Bronchial epithelial cell (primary cell): ENCODE measurements around the gene SFMBT2. TPM values are rescaled to one million over a fixed set of nuclear protein-coding genes. Genes with fewer than 3 reads are reported as not detected.
A peak's percentile ranks its signal among the peaks of the same experiment; 100 is the strongest.

Experiments
- DNase-seq: peaks from one replicate; pipeline ENCODE4 v3.0.0-alpha.2; 2010; ENCODE audit warnings: low read depth
- FAIRE-seq: peaks from 2 replicates; lab custom pipeline; 2011; peaks lifted over from hg19 to GRCh38; lab: Jason Lieb, UNC
- H3K27me3 ChIP-seq: 2 replicates; pipeline ENCODE4 v1.5.1; 2011; ENCODE audit warnings: low read length; ENCODE audit not compliant: control insufficient read depth, insufficient read depth
- H3K36me3 ChIP-seq: 2 replicates; pipeline ENCODE4 v1.5.1; 2011; ENCODE audit warnings: low read length; ENCODE audit not compliant: control insufficient read depth, insufficient read depth
- H3K4me3 ChIP-seq: 2 replicates; pipeline ENCODE4 v1.5.1; 2011; ENCODE audit warnings: mild to moderate bottlenecking, low read depth, low read length, control low read depth
- CTCF ChIP-seq: IDR thresholded peaks from 2 replicates; pipeline ENCODE4 v1.5.1; 2011; ENCODE audit warnings: mild to moderate bottlenecking, moderate library complexity, low read length, control low read depth, inconsistent platforms; ENCODE audit not compliant: insufficient read depth, severe bottlenecking
- total RNA-seq: library from RNA; depleted of rRNA; stranded (reverse); fragments of >200 nt; gene quantifications from 2 replicates; pipeline ENCODE4 v1.2.1, GENCODE V29; 2014

Gene SFMBT2
- total RNA-seq, 1 donor from 2014 or later = under 0.01 TPM

DNA sequence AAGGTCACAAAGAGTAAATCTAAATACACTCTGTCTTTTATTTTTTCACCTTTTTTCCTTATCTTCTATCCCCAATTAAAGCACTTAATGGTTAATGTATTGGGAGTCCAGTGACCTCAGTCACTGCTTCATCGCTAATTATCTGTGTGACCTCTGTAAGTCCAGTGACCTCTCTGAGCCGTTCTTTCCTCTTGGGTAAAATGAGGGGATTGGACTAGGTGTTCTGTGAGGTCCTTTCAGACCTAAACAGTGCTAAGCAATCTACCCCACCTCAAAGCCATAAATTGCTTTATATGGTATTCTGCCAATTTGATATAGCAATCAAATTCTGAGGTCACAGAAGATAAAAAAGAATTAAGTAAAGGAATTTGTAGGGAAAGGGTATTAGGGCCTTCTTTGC, 3.9 kb upstream of the SFMBT2 start:
- DNase-seq = no peak
- Histone ChIP-seq H3K4me3 (no peak overlapping the region), H3K36me3 (no peaks in the 10 kb centered on the region), H3K27me3 (peaks cover 34% of the 10 kb centered on the region)
- TF ChIP-seq CTCF = no peak
- FAIRE-seq = no peak

- Histone ChIP-seq H3K4me3 (no peak overlapping the region), H3K27me3 (peaks cover 52% of the 10 kb centered on the region), H3K36me3 (no peaks in the 10 kb centered on the region)
- no peak for TF ChIP-seq CTCF
- FAIRE-seq (no peak), DNase-seq (no peak)
Measured at GRCh38 chr10:7412928-7413282, 2.1 kb upstream of the SFMBT2 start.

- Histone ChIP-seq H3K27me3 (peaks cover 55% of the 10 kb centered on the region), H3K4me3 (no peak overlapping the region), H3K36me3 (no peaks in the 10 kb centered on the region)
- no peak for TF ChIP-seq CTCF
- FAIRE-seq (no peak), DNase-seq (no peak)
Measured at GRCh38 chr10:7412237-7412927, 1.5 kb upstream of the SFMBT2 start.

DNA sequence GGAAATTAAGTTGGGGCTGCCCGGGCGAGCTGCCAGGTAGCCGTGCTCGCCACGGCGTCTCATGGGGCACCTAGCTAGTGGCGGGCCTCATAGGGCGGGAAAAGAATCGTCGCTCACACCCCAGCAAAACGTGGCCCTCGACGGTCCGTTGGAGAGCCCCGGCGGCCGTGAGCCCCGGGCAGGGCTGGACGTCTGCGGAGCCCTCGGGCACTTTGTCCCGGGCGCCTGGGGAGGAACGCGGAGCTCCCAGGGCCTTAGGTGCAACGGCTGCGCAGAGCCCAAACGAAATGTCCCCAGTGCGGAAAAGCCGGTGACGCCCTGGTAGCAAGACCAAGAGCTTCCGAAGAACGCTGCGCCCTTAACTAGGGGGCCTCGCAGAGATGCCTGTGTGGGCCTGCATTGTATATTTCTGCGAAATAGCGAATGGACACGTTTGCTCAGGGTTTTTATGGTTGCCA, 866 bp upstream of the SFMBT2 start:
- H3K4me3 ChIP-seq = no peak overlapping the region
- H3K27me3 ChIP-seq = peaks cover 57% of the 10 kb centered on the region
- no peaks in the 10 kb centered on the region for H3K36me3 ChIP-seq
- no peak for FAIRE-seq
- DNase-seq = no peak
- no peak for TF ChIP-seq CTCF

DNA sequence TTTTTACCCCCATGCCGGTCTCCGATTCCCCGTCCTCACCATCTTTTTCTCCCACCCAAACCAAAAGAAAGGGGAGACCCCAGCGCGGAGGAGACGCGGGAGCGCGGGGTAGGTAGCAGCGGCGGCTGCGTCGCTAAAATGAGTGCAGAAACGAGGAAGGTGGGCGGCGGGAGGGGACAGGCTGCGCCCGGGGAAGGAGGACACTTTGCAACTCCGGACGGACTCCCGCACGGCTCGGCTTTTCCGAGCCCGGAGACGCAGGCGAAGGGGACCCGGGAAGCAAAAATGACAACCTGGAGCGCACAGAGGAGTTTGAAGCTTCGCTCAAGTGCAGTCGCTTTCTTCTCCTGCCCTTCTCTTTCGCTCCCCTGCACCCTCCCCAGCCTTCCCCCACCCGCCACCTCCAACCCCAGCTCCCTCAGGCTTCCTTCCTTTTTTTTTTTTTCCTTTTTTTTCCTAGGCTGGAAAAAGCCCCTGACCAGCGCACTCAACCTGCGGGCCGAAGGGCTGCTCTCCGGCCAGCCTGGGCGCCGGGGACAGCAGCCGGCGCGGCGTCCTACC, 453 bp downstream of the SFMBT2 start:
- H3K36me3 ChIP-seq = no peaks in the 10 kb centered on the region
- H3K4me3 ChIP-seq = peak overlapping the region; percentile 41
- TF ChIP-seq CTCF = no peak
- DNase-seq (no peak), FAIRE-seq (no peak)
- H3K27me3 ChIP-seq = peaks cover 57% of the 10 kb centered on the region
